ENCODE data around the gene TCF4.

TCF4 gene

GRCh38 chr18:55603775-55604174, 15.8 kb upstream of the TCF4 start:
- TF ChIP-seq CTCF (conservative IDR thresholded peaks at IDR 0.05; ENCODE audit: low read depth, low read length) = no peak
- DNase-seq (ENCODE audit: low read depth) = no peak
- no peak overlapping the region for H3K4me3 ChIP-seq (ENCODE audit: low read length)

GRCh38 chr18:55593888-55594287, 5.9 kb upstream of the TCF4 start:
- no peak for TF ChIP-seq CTCF (conservative IDR thresholded peaks at IDR 0.05; ENCODE audit: low read depth, low read length)
- no peak for DNase-seq (ENCODE audit: low read depth)
- H3K4me3 ChIP-seq (ENCODE audit: low read length) = no peak overlapping the region

- no peak for TF ChIP-seq CTCF (conservative IDR thresholded peaks at IDR 0.05; ENCODE audit: low read depth, low read length)
- no peak for DNase-seq (ENCODE audit: low read depth)
- H3K4me3 ChIP-seq (ENCODE audit: low read length) = no peak overlapping the region
These were observed 4.6 kb upstream of the TCF4 start for GRCh38 chr18:55592572-55592971.

GRCh38 chr18:55592106-55592505, 4.1 kb upstream of the TCF4 start:
- DNase-seq (ENCODE audit: low read depth) = no peak
- H3K4me3 ChIP-seq (ENCODE audit: low read length) = no peak overlapping the region
- no peak for TF ChIP-seq CTCF (conservative IDR thresholded peaks at IDR 0.05; ENCODE audit: low read depth, low read length)

- TF ChIP-seq CTCF (conservative IDR thresholded peaks at IDR 0.05; ENCODE audit: low read depth, low read length) = no peak
- DNase-seq (ENCODE audit: low read depth) = peak; percentile 79
- H3K4me3 ChIP-seq (ENCODE audit: low read length) = peak overlapping the region; percentile 86
These were observed 1.8 kb upstream of the TCF4 start for GRCh38 chr18:55589625-55590291.

- no peak for DNase-seq (ENCODE audit: low read depth)
- no peak for TF ChIP-seq CTCF (conservative IDR thresholded peaks at IDR 0.05; ENCODE audit: low read depth, low read length)
- H3K4me3 ChIP-seq (ENCODE audit: low read length) = peak overlapping the region; percentile 86
These were observed 1.0 kb upstream of the TCF4 start for GRCh38 chr18:55588870-55589595.
